Activated CD4-positive, alpha-beta T cell treated with anti-CD3 and anti-CD28 coated beads for 4 hours (primary cell): ENCODE results near the gene HOXB6.

Experiments
- DNase-seq, 2 donors: peaks; one replicate each; pipeline ENCODE4 v3.0.0-alpha.2; 2020

The HOXB6 gene

GRCh38 chr17:48604770-48605329, at the start of gene HOXB6:
Gene HOXB6, minus strand, starts transcription at chr17:48604986. Its CDS starts 6,836 bp downstream, at chr17:48598150.
- DNase-seq = no peak

- DNase-seq = no peak
Measured at GRCh38 chr17:48649741-48650140, 45.0 kb upstream of the HOXB6 start.

- DNase-seq = no peak
Measured at GRCh38 chr17:48647963-48648245, 43.1 kb upstream of the HOXB6 start.

GRCh38 chr17:48647103-48647962, 42.5 kb upstream of the HOXB6 start:
- no peak for DNase-seq

- DNase-seq = peak; percentile 18 to 51
Measured at GRCh38 chr17:48646183-48647102, 41.7 kb upstream of the HOXB6 start.

GRCh38 chr17:48645639-48646182, 40.9 kb upstream of the HOXB6 start:
- DNase-seq = no peak

- no peak for DNase-seq
Measured at GRCh38 chr17:48644910-48645557, 40.2 kb upstream of the HOXB6 start.

GRCh38 chr17:48644159-48644558, 39.4 kb upstream of the HOXB6 start:
- no peak for DNase-seq

- DNase-seq = no peak
Measured at GRCh38 chr17:48643697-48644012, 38.9 kb upstream of the HOXB6 start.

- DNase-seq = no peak
Measured at GRCh38 chr17:48642843-48643696, 38.3 kb upstream of the HOXB6 start.

- DNase-seq = no peak
Measured at GRCh38 chr17:48642059-48642842, 37.5 kb upstream of the HOXB6 start.

GRCh38 chr17:48641541-48642058, 36.8 kb upstream of the HOXB6 start:
- no peak for DNase-seq

GRCh38 chr17:48640858-48641180, 36.0 kb upstream of the HOXB6 start:
- no peak for DNase-seq

GRCh38 chr17:48639982-48640857, 35.4 kb upstream of the HOXB6 start:
- DNase-seq = no peak

- DNase-seq = no peak
Measured at GRCh38 chr17:48639136-48639535, 34.4 kb upstream of the HOXB6 start.

GRCh38 chr17:48637323-48638260, 32.8 kb upstream of the HOXB6 start:
- no peak for DNase-seq

- peak; percentile 57 to 69 for DNase-seq
Measured at GRCh38 chr17:48636177-48637018, 31.6 kb upstream of the HOXB6 start.
